Measurements from ENCODE around the gene GOLGA5.

- no peak for TF ChIP-seq EED (CRISPR knock-in tag; IDR thresholded peaks at IDR 0.05)
- no peak for TF ChIP-seq SMAD1 (CRISPR knock-in tag; IDR thresholded peaks at IDR 0.05; ENCODE audit: borderline replicate concordance, low read depth)
- no peak for TF ChIP-seq JUND (CRISPR knock-in tag; IDR thresholded peaks at IDR 0.05)
- no peak for TF ChIP-seq CTCF (CRISPR knock-in tag; IDR thresholded peaks at IDR 0.05)
- TF ChIP-seq CEBPB (IDR thresholded peaks at IDR 0.05; ENCODE audit: borderline replicate concordance, low read depth, low read length), result no peak
- TF ChIP-seq PRPF4 (IDR thresholded peaks at IDR 0.05; ENCODE audit: low read depth, low read length, poor library complexity, severe bottlenecking), result no peak
- TF ChIP-seq, protein P1, sequence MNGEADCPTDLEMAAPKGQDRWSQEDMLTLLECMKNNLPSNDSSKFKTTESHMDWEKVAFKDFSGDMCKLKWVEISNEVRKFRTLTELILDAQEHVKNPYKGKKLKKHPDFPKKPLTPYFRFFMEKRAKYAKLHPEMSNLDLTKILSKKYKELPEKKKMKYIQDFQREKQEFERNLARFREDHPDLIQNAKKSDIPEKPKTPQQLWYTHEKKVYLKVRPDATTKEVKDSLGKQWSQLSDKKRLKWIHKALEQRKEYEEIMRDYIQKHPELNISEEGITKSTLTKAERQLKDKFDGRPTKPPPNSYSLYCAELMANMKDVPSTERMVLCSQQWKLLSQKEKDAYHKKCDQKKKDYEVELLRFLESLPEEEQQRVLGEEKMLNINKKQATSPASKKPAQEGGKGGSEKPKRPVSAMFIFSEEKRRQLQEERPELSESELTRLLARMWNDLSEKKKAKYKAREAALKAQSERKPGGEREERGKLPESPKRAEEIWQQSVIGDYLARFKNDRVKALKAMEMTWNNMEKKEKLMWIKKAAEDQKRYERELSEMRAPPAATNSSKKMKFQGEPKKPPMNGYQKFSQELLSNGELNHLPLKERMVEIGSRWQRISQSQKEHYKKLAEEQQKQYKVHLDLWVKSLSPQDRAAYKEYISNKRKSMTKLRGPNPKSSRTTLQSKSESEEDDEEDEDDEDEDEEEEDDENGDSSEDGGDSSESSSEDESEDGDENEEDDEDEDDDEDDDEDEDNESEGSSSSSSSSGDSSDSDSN (CRISPR knock-in tag; IDR thresholded peaks at IDR 0.05), result no peak
- TF ChIP-seq EP300 (IDR thresholded peaks at IDR 0.05; ENCODE audit: low read depth in 2 of 2, low read length in 2 of 2), result no peak
- no peak for TF ChIP-seq EP300 (CRISPR knock-in tag; IDR thresholded peaks at IDR 0.05; ENCODE audit: borderline replicate concordance)
- TF ChIP-seq RFX3 (CRISPR knock-in tag; IDR thresholded peaks at IDR 0.05), result no peak
- TF ChIP-seq, protein P2, sequence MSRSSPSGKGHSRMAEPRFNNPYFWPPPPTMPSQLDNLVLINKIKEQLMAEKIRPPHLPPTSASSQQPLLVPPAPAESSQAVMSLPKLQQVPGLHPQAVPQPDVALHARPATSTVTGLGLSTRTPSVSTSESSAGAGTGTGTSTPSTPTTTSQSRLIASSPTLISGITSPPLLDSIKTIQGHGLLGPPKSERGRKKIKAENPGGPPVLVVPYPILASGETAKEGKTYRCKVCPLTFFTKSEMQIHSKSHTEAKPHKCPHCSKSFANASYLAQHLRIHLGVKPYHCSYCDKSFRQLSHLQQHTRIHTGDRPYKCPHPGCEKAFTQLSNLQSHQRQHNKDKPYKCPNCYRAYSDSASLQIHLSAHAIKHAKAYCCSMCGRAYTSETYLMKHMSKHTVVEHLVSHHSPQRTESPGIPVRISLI (CRISPR knock-in tag; IDR thresholded peaks at IDR 0.05; ENCODE audit: borderline replicate concordance), result no peak
These were observed 47.8 kb downstream of the GOLGA5 start for GRCh38 chr14:92841930-92842329.

All from HepG2 (cell line).